CD4-positive, alpha-beta T cell (primary cell): Measurements from ENCODE around the gene PPOX. TPM values are rescaled to one million over a fixed set of nuclear protein-coding genes. Genes with fewer than 3 reads are reported as not detected.

Experiments
- ATAC-seq: fragments of 200-7000 bp; cut with Tn5 transposase; one replicate; pipeline ENCODE4 v1.10.0; 2022; ENCODE audit warnings: mild to moderate bottlenecking; ENCODE audit not compliant: poor library complexity
- CTCF ChIA-PET: fragments of 350-600 bp; sonication (Branson Sonifier 250); formaldehyde crosslinking; loops from one replicate; lab custom pipeline; 2021; ENCODE audit warnings: antibody characterized with exemption, inconsistent platforms; lab: Charles Lee
- POLR2A ChIA-PET: fragments of 350-600 bp; sonication (Branson Sonifier 250); formaldehyde crosslinking; loops from one replicate; lab custom pipeline; 2021; ENCODE audit warnings: antibody characterized with exemption, inconsistent platforms; lab: Charles Lee
- DNase-seq, 14 experiments: peaks; one replicate each; pipeline ENCODE4 v3.0.0-alpha.2; 2013 to 2020; ENCODE audit warnings: mixed read lengths in 2 of 14
- H3K27ac ChIP-seq, 2 donors: one replicate each; pipeline versions ENCODE4 v1.5.1 to v1.7.0; 2013; ENCODE audit warnings: low read length in 2 of 2, low read depth in 1 of 2, mild to moderate bottlenecking in 1 of 2
- H3K27me3 ChIP-seq, 2 experiments: 1 replicate in 1 of 2; 2 replicates in 1 of 2; pipeline versions ENCODE4 v1.6.1 to v1.7.0; 2013; ENCODE audit warnings: low read length in 2 of 2, control low read depth in 1 of 2, mild to moderate bottlenecking in 1 of 2, moderate library complexity in 1 of 2; ENCODE audit not compliant: insufficient read depth in 2 of 2, control insufficient read depth in 1 of 2
- H3K36me3 ChIP-seq: one replicate; pipeline ENCODE4 v1.6.1; 2013; ENCODE audit warnings: low read length, control low read depth; ENCODE audit not compliant: insufficient read depth
- H3K4me1 ChIP-seq: one replicate; pipeline ENCODE4 v1.6.1; 2013; ENCODE audit warnings: low read length, control low read depth; ENCODE audit not compliant: insufficient read depth
- H3K4me3 ChIP-seq: one replicate; pipeline ENCODE4 v1.5.1; 2013; ENCODE audit warnings: mild to moderate bottlenecking, low read length, moderate library complexity
- H3K9me3 ChIP-seq, 2 experiments: 1 replicate in 1 of 2; 2 replicates in 1 of 2; pipeline versions ENCODE4 v1.6.1 to v1.7.0; 2013; ENCODE audit warnings: low read length in 2 of 2, mild to moderate bottlenecking in 2 of 2, control low read depth in 1 of 2, moderate library complexity in 1 of 2; ENCODE audit not compliant: control insufficient read depth in 1 of 2, insufficient read depth in 1 of 2
- H3K27ac Mint-ChIP-seq: one replicate; pipeline ENCODE4 v1.8.0; 2020; ENCODE audit warnings: mixed read lengths
- H3K27me3 Mint-ChIP-seq: one replicate; pipeline ENCODE4 v1.8.0; 2021; ENCODE audit warnings: mixed read lengths
- H3K36me3 Mint-ChIP-seq: one replicate; pipeline ENCODE4 v1.8.0; 2021; ENCODE audit warnings: low read depth, mixed read lengths
- H3K4me1 Mint-ChIP-seq: one replicate; pipeline ENCODE4 v1.8.0; 2021; ENCODE audit warnings: low read depth, mixed read lengths
- H3K4me3 Mint-ChIP-seq: one replicate; pipeline ENCODE4 v1.8.0; 2020; ENCODE audit warnings: mild to moderate bottlenecking, mixed read lengths
- H3K9me3 Mint-ChIP-seq: one replicate; pipeline ENCODE4 v1.8.0; 2020; ENCODE audit warnings: mixed read lengths
- CTCF ChIP-seq: fragments of 200-600 bp; IDR thresholded peaks from one replicate; pipeline ENCODE4 v1.8.0; 2022; ENCODE audit warnings: antibody characterized with exemption, mild to moderate bottlenecking
- intact Hi-C, 2 experiments: fragments of 100-400 bp; cut with DNase I in 1 of 2; cut with micrococcal nuclease in 1 of 2; formaldehyde crosslinking; loops; one replicate each; pipeline versions ENCODE4 v1.15.1 to v1.9.0; 2023 to 2025; cut with DNase I, micrococcal nuclease
- total RNA-seq, 174 experiments: library from RNA in 2 of 174; stranded (reverse) in 2 of 174; gene quantifications; one replicate each; pipeline ENCODE4 v1.2.3 and lab custom pipeline; 2021 to 2026

Gene PPOX
- total RNA-seq, 2 experiments from 2014 or later = 28.6 to 31.5 TPM

- CTCF ChIA-PET = no interaction called here
- peaks cover 78% of the 10 kb centered on the region for H3K36me3 Mint-ChIP-seq
- no peak overlapping the region for H3K4me3 Mint-ChIP-seq
- no peak for TF ChIP-seq CTCF
- POLR2A ChIA-PET = interaction anchor here (1.4 to 3.2 kb wide), 2 partner anchors 10 to 11 kb away, joined by 3 to 17 read pairs; no protein-coding TSS in a partner anchor
- peaks cover 68% of the 10 kb centered on the region for H3K36me3 ChIP-seq
- H3K4me1 ChIP-seq = peaks cover 51% of the 10 kb centered on the region
- DNase-seq (no peak), ATAC-seq (no peak)
- peaks cover 53% of the 10 kb centered on the region for H3K4me1 Mint-ChIP-seq
- H3K4me3 ChIP-seq = no peak overlapping the region
- no peaks in the 10 kb centered on the region for H3K27me3 ChIP-seq
- no peak overlapping the region for H3K27ac Mint-ChIP-seq
- no peaks in the 10 kb centered on the region for H3K27me3 Mint-ChIP-seq
- intact Hi-C loops = loop anchor here in 1 of 2 experiments (5.0 kb wide), 1 partner anchor 216 kb away; no protein-coding TSS in a partner anchor
- H3K9me3 ChIP-seq = no peaks in the 10 kb centered on the region
- H3K9me3 Mint-ChIP-seq = no peaks in the 10 kb centered on the region
- no peak overlapping the region for H3K27ac ChIP-seq
These were observed 5.0 kb downstream of the PPOX start for GRCh38 chr1:161171191-161171590.

- Histone ChIP-seq H3K27me3 (no peaks in the 10 kb centered on the region), H3K36me3 (peaks cover 68% of the 10 kb centered on the region), H3K9me3 (no peaks in the 10 kb centered on the region), H3K4me1 (peaks cover 51% of the 10 kb centered on the region), H3K4me3 (no peak overlapping the region), H3K27ac (no peak overlapping the region)
- Mint-ChIP-seq H3K4me1 (peaks cover 55% of the 10 kb centered on the region), H3K36me3 (peaks cover 78% of the 10 kb centered on the region), H3K9me3 (no peaks in the 10 kb centered on the region), H3K27me3 (no peaks in the 10 kb centered on the region), H3K27ac (no peak overlapping the region), H3K4me3 (no peak overlapping the region)
- DNase-seq = no peak
- no peak for ATAC-seq
- ChIA-PET POLR2A (interaction anchor here (1.4 to 3.2 kb wide), 2 partner anchors 9 to 11 kb away, joined by 3 to 17 read pairs; no protein-coding TSS in a partner anchor), CTCF (no interaction called here)
- no peak for TF ChIP-seq CTCF
- intact Hi-C loops = loop anchor here in 1 of 2 experiments (5.0 kb wide), 1 partner anchor 216 kb away; no protein-coding TSS in a partner anchor
These were observed 5.5 kb downstream of the PPOX start for GRCh38 chr1:161171696-161172095.

- H3K27me3 ChIP-seq = no peaks in the 10 kb centered on the region
- H3K36me3 Mint-ChIP-seq = peaks cover 84% of the 10 kb centered on the region
These were observed 6.1 kb downstream of the PPOX start for GRCh38 chr1:161172349-161172748.

More at GRCh38 chr1:161172349-161172748, 6.1 kb downstream of the PPOX start:
- no peaks in the 10 kb centered on the region for H3K9me3 ChIP-seq
- H3K27ac Mint-ChIP-seq = peak overlapping the region; percentile 36
- H3K27me3 Mint-ChIP-seq = no peaks in the 10 kb centered on the region
- no peak overlapping the region for H3K27ac ChIP-seq
- intact Hi-C loops = loop anchor here in 1 of 2 experiments (5.0 kb wide), 1 partner anchor 215 kb away; no protein-coding TSS in a partner anchor
- ChIA-PET CTCF (no interaction called here), POLR2A (interaction anchor here (1.0 to 1.5 kb wide), 2 partner anchors 9 to 13 kb away, joined by 3 to 7 read pairs; no protein-coding TSS in a partner anchor)
- H3K4me1 ChIP-seq = peaks cover 47% of the 10 kb centered on the region
- H3K36me3 ChIP-seq = peaks cover 68% of the 10 kb centered on the region
- ATAC-seq (no peak), DNase-seq (no peak)
- H3K4me3 Mint-ChIP-seq = peak overlapping the region; percentile 31
- TF ChIP-seq CTCF = no peak
- H3K4me1 Mint-ChIP-seq = peaks cover 55% of the 10 kb centered on the region
- H3K4me3 ChIP-seq = no peak overlapping the region
- no peaks in the 10 kb centered on the region for H3K9me3 Mint-ChIP-seq
